Esophagus (tissue), 2 donors: Measurements from ENCODE around the gene COQ9. TPM values are rescaled to one million over a fixed set of nuclear protein-coding genes. Genes with fewer than 3 reads are reported as not detected.
"Not testable (repeated sequence)": the region's sequence is repeated elsewhere in the genome, so short reads cannot be mapped to it uniquely, and the experiment has no call there.

Source experiments
- H3K27ac ChIP-seq, 2 donors: one replicate each; pipeline ENCODE4 v1.5.1; 2013; ENCODE audit warnings: low read depth in 2 of 2, mild to moderate bottlenecking in 2 of 2, inconsistent platforms in 1 of 2, low read length in 1 of 2, moderate library complexity in 1 of 2
- H3K27me3 ChIP-seq, 2 donors: one replicate each; pipeline ENCODE4 v1.6.1; 2013; ENCODE audit warnings: low read length in 2 of 2, control low read depth in 1 of 2, mild to moderate bottlenecking in 1 of 2; ENCODE audit not compliant: insufficient read depth in 2 of 2, control insufficient read depth in 1 of 2
- H3K36me3 ChIP-seq, 2 donors: one replicate each; pipeline ENCODE4 v1.6.1; 2013; ENCODE audit warnings: low read length in 1 of 2; ENCODE audit not compliant: control insufficient read depth in 2 of 2, insufficient read depth in 2 of 2
- H3K4me1 ChIP-seq, 2 donors: one replicate each; pipeline ENCODE4 v1.6.1; 2013; ENCODE audit warnings: low read length in 1 of 2; ENCODE audit not compliant: control insufficient read depth in 2 of 2, insufficient read depth in 2 of 2
- H3K4me3 ChIP-seq, 2 donors: one replicate each; pipeline ENCODE4 v1.5.1; 2013; ENCODE audit warnings: low read length in 2 of 2, mild to moderate bottlenecking in 2 of 2, low read depth in 1 of 2, moderate library complexity in 1 of 2
- H3K9me3 ChIP-seq, 2 donors: one replicate each; pipeline ENCODE4 v1.6.1; 2013; ENCODE audit warnings: mild to moderate bottlenecking in 2 of 2, low read depth in 1 of 2, low read length in 1 of 2, moderate library complexity in 1 of 2; ENCODE audit not compliant: control insufficient read depth in 2 of 2, insufficient read depth in 1 of 2
- WGBS, 2 donors: extraction: QIAGEN DNeasy Blood & Tissue Kit; methylation state at CpG; one replicate each; pipeline ENCODE4 v1.1.7; 2013; 5-methylcytosine and 5-hydroxymethylcytosine counted together
- polyA plus RNA-seq, 2 donors: library from polyadenylated mRNA; stranded (reverse); fragments of 200-250 nt; gene quantifications; one replicate each; pipeline ENCODE4 v1.2.3, GENCODE V29; 2013
- donor health status: healthy with polysubstance abuse.
- donor health status: Bipolar disorder and iron deficiency.

The COQ9 gene
- polyA plus RNA-seq, 2 donors: 56.1 to 70.3 TPM

DNA sequence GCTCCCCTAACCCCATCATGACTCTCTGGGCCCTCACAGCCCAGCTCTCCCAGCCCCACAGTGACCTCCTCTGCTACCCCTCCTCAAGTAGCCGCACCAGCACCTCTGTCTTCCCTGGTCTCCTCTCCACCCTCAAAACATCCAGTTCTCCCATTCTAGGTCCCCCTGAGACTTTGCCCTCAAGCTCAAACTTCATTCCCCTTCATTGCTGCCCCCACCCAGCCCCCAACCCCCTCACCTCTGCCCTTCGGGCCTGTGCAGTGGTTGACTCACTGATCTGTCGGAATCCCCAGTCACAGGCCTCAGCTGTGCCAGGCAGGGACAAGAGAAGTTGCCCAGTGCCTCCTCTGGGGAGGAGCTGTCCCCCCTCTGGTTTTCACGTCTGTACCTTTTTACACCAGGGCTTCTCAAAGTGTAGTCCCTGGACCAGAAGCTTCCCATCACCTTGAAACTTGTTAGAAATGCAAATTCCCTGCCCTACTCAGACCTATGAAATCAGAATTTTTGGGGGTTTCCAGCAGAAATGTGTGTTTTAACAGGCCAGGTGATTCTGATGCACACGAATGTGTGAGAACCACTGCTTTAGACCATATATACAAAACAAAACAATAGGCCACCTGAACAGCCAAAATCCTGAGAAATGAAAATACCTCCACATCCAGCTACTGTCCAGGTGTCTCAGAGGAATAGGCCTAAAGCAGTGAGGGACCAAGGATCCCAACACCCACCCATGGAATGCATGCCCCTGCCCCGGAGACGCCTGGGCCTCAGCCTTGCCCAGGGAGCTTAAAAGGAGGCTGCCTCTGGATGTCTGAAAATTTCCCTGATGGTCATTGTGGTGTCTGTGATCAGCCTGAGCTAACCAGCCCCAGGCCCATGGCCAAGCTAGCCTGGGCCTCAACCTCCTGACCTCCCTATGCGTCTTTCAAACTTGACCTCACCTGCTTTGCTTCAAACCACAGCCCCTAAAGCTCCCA is 39.9 kb downstream of the COQ9 start:
- H3K4me3 ChIP-seq: peak overlapping the region in 1 of 2 donors; percentile 16
- H3K27me3 ChIP-seq: no peaks in the 10 kb centered on the region
- peaks cover 17 to 25% of the 10 kb centered on the region in 2 donors for H3K4me1 ChIP-seq
- WGBS, 2 donors: 77 to 81% methylated on average over 8 of the region's 8 CpGs
- H3K27ac ChIP-seq: peak overlapping the region in 1 of 2 donors; percentile 23
- peaks cover 0 to 5% of the 10 kb centered on the region in 2 donors for H3K36me3 ChIP-seq
- no peaks in the 10 kb centered on the region for H3K9me3 ChIP-seq

DNA sequence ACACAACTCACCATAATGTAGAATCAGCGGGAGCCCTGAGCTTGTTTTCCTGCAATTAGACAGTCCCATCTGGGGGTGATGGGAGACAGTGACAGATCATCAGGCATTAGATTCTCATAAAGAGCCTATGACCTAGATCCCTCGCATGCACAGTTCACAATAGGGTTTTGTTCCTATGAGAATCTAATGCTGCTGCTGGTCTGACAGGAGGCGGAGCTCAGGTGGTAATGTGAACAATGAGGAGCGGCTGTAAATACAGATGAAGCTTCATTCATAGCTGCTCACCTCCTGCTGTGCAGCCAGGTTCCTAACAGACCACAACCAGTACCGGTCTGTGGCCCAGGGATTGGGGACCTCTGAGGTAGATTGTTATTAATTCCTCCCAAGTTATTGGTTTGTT is 42.0 kb downstream of the COQ9 start:
- no peaks in the 10 kb centered on the region for H3K27me3 ChIP-seq
- H3K4me3 ChIP-seq: no peak overlapping the region
- no peaks in the 10 kb centered on the region for H3K9me3 ChIP-seq
- no peaks in the 10 kb centered on the region for H3K36me3 ChIP-seq
- WGBS, 2 donors: 88 to 90% methylated on average over 5 of the region's 5 CpGs
- peaks cover 12 to 18% of the 10 kb centered on the region in 2 donors for H3K4me1 ChIP-seq
- H3K27ac ChIP-seq: no peak overlapping the region

DNA sequence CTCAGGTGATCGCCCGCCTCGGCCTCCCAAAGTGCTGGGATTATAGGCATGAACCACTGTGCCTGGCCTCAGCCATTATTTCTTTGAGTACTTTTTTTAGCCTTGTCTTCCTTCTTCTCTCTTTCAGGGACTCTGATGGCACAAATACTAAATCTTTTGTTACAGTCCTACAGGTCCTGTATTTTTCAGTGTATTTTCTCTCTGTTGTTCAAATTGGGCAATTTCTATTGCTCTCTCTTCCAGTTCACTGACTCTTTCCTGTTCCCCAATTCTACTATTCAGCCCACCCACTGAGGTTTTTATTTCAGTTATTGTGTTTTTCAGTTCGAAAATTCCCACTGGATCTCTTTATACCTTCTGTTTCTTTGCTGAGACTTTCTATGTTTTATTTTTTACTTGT is 46.5 kb downstream of the COQ9 start:
- no peak overlapping the region for H3K4me3 ChIP-seq
- no peaks in the 10 kb centered on the region for H3K27me3 ChIP-seq
- no peaks in the 10 kb centered on the region for H3K36me3 ChIP-seq
- H3K27ac ChIP-seq: no peak overlapping the region
- H3K4me1 ChIP-seq: no peaks in the 10 kb centered on the region
- H3K9me3 ChIP-seq: no peaks in the 10 kb centered on the region
- 93% methylated on average over 4 of the region's 4 CpGs for WGBS, 2 donors

DNA sequence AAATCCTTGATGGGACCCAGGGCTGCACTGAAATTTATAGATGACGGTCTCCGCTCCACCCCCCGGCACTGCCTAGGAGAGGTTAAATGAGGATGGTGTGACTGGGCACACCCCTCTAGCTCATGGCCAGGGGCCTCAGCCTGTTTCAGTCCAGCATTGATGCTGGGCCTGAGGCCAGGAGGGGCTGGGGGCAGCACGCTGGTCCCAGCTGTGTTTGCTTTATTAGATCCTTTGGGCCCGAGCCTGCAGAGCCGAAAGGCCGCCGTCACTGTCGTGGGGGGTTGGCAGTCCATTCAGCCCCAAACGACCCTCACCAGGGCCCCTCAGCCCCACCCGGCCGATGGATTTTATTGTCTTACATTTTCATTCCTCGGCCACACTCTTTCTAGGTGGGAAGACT is 49.8 kb downstream of the COQ9 start:
- Histone ChIP-seq H3K36me3 (no peaks in the 10 kb centered on the region), H3K9me3 (no peaks in the 10 kb centered on the region), H3K27ac (no peak overlapping the region), H3K4me3 (no peak overlapping the region), H3K27me3 (no peaks in the 10 kb centered on the region), H3K4me1 (no peaks in the 10 kb centered on the region)
- 72 to 78% methylated on average over 13 of the region's 13 CpGs for WGBS, 2 donors

DNA sequence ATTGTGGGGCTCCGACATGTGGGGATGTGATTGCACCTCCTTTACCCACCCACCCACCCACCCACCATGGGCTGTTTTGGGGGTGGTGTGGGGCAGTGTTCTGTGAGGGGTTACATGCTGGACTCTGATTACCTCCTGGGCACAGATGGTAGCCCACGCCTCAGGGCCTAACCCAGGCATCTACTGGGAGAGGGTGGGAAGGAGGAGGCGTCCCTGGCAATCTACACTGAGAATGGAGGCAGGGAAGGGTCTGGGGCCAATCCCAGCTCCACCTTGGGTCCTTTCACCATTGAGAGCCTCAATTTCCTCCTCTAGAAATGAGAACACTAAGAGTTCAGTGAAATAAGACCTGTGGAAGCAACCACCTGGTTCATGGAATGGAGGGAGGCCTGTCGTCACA is 50.8 kb downstream of the COQ9 start:
- 92 to 95% methylated on average over 4 of the region's 4 CpGs for WGBS, 2 donors
- Histone ChIP-seq H3K4me1 (no peaks in the 10 kb centered on the region), H3K36me3 (no peaks in the 10 kb centered on the region), H3K27ac (no peak overlapping the region), H3K9me3 (no peaks in the 10 kb centered on the region), H3K4me3 (no peak overlapping the region), H3K27me3 (no peaks in the 10 kb centered on the region)

DNA sequence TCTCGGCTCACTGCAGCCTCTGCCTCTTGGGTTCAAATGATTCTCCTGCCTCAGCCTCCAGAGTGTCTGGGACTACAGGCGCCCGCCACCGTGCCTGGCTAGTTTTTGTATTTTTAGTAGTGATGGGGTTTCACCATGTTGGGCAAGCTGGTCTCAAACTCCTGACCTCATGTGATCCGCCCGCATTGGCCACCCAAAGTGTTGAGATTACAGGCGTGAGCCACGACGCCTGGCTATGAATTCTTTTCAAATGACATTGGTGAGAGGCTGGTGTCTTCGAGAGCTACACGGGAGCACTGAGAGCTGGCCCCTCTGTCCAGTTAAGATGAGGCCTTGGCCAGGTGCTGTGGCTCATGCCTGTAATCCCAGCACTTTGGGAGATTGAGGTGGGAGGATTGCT is 52.7 kb downstream of the COQ9 start:
- not testable (repeated sequence) for H3K4me3 ChIP-seq, H3K9me3 ChIP-seq, H3K36me3 ChIP-seq, H3K27me3 ChIP-seq, H3K27ac ChIP-seq, H3K4me1 ChIP-seq
- WGBS, 2 donors: 93 to 96% methylated on average over 11 of the region's 11 CpGs

DNA sequence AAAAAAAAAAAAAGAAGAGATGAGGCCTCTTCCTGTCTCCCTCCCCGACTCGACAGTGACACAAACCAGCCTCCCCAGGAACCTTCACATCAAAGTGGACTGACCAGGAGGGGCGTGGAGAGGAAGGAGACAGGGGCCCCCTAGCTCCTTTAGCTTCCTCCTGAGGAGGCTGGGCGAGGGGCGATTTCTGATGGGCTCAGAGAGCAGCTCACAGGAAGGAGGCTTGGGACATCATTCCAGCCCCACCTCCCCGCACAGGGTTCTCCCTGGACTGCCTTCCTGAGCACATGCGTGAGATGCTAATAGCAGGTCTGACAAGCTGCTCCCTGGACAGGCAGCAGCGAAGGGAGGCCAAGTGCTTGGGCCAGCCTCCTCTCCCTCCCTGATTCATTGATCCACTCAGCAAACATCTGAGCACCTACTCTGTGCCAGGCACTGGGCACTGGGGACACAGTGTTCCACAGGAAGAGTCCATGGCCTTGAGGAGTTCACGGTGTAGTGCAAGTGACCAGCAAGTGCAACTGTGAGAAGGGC is 53.4 kb downstream of the COQ9 start:
- H3K27ac ChIP-seq: no peak overlapping the region
- H3K9me3 ChIP-seq: no peaks in the 10 kb centered on the region
- no peaks in the 10 kb centered on the region for H3K4me1 ChIP-seq
- no peaks in the 10 kb centered on the region for H3K27me3 ChIP-seq
- H3K4me3 ChIP-seq: no peak overlapping the region
- WGBS, 2 donors: 62 to 73% methylated on average over 9 of the region's 9 CpGs
- no peaks in the 10 kb centered on the region for H3K36me3 ChIP-seq

DNA sequence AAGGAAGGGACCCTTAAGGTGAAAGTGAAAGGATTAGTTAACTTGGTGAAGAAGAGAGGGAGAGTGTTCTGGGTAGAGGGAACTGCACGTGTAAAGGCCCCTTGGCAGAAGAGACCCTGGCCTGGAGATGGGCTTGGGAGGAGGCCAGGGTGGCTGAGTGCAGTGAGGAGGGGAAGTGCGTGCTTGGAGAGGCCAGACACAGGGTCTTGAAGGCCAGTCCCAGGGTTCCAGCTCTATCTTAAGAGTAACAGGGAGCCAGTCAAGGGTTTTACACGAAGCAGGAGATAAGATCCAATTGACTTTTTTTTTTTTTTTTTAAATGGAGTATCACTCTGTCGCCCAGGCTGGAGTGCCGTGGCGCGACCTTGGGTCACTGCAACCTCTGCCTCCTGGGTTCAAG is 54.2 kb downstream of the COQ9 start:
- Histone ChIP-seq H3K4me3 (no peak overlapping the region), H3K27ac (no peak overlapping the region), H3K9me3 (no peaks in the 10 kb centered on the region), H3K27me3 (no peaks in the 10 kb centered on the region), H3K36me3 (no peaks in the 10 kb centered on the region), H3K4me1 (no peaks in the 10 kb centered on the region)
- 75 to 85% methylated on average over 7 of the region's 7 CpGs for WGBS, 2 donors

DNA sequence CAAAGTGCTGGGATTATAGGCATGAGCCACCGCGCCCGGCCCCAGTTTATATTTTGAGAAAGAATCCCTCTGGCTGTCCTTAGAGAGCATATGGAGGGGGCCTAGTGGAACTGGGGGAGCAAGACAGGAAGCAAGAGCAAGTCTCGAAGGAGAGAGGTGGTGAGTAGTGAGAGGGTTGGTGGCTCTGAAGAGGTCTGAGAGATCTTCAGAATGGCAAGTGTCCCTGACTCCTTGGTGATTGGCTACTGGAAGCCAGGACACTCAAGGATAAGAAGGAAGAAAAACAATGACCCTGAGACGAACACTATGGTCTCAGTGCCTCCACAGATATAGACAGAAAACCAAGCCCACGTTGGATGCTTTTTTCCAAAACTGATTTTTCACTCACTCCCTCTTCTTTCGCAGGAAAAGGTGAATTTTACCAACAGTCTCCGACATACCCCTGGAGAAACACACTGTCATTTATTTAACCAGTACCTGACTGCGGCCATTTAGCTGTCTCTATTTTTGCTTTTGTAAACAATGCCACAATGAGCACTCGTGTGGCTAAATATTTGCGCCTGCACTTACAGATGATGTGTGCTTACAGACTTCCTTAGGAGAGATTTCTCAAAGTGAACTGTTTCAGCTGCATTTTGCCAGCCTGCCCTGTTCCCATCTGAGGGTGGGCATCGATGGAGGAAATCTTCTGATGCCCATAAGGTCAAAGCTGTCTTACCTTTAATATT is 54.9 kb downstream of the COQ9 start:
- Histone ChIP-seq H3K27me3 (no peaks in the 10 kb centered on the region), H3K4me1 (no peaks in the 10 kb centered on the region), H3K4me3 (no peak overlapping the region), H3K27ac (no peak overlapping the region), H3K9me3 (no peaks in the 10 kb centered on the region), H3K36me3 (no peaks in the 10 kb centered on the region)
- 78 to 80% methylated on average over 12 of the region's 12 CpGs for WGBS, 2 donors
